Measurements from ENCODE around the gene RELB. TPM values are rescaled to one million over a fixed set of nuclear protein-coding genes. Genes with fewer than 3 reads are reported as not detected.

The RELB gene
- polyA plus RNA-seq, 5 donors = 3.4 to 6.9 (median 4.7) TPM

DNA sequence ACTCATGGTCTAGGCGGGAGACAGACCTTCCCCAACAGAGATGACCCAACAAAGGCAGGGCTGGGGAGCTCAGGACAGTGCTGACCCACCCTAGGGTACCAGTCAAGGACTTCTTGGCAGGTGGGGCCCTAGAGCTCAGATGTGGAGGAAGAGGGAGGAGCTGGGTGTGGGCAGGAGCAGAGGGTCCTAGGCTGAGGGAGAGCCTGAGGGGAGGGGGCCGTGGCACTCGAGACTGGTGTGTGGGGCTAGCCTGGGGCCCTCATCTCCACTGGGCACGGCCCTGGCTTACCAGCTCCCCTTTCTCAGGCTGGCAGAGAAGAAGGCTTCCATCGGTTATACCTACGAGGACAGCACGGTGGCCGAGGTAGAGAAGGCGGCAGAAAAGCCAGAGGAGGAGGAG lies 56.2 kb downstream of the RELB start:
- no peak for DNase-seq

DNA sequence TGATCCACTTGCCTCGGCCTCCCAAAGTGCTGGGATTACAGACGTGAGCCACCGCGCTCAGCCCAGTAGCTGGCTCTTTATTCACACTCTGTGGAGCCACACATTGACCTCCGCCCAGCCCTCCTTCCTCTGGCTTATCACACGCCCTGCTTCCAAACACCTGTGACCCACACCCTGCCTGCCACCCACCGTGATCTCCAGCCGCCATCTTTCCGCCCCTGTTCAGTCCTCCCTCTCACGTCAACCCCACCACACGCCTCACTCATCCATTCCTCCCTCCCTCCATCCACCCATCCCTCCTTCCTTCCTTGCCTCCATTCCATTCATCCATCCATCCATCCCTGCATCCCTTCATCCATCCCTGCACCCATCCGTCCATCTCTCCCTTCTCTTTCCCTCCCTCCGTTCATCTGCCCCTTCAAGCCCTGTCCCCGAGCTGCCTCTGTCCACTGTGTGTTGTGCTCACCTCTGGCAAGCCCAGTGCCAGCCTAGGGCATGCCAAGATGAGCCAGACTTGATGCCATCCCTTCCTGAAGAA lies 57.4 kb downstream of the RELB start:
- no peak for DNase-seq

DNA sequence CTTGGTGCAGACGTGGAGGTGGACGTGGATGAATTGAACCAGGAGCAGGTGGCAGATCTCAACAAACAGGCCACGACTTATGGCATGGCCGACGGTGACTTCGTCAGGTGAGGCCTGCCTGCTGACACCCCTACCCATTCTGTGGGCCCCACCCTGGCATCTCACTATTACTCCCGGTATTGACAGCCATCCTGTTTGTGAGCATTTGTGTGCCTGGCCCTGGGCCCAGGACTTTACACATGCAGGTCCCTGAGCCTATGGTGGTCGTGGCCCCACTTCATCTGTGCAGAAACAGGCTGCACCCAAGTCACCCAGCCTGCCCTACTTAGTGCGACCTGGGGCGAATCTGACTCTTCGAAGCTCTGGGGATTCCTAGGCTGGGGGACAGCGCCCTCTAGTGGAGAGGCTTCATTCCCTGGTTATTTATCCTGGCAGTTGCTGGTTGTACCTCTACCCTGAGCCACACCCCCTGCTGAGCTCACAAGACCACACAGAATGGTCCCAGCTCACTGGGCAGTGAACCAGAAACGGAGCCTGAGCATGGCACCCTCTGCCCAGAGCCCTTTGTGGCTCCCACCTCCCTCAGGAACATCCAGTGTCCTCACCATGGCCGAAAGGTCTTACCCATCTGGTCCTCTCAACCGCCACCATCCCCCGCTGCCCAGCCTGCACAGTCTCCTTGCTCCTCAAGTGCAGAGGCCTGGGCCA lies 58.1 kb downstream of the RELB start:
- DNase-seq = peak in 1 of 2 donors; percentile 47

DNA sequence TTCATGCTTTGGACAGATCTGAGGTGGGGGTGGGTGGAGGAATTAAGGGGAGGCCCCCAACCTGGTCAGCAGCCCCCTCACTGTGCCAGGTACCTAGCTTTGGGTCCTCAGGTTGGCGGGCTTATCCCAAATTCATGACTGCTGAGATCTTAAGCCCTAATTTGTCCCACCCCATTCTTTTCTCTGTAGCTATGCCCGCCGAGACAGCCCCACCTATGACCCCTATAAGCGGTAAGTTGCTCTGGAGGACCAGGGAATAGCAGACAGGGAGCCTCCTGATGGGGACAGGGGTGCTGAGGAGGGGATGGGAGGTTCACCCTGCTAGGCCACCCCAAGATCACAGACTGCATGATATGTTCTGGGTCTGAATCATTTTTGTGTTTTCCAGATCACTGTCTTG lies 60.7 kb downstream of the RELB start:
- DNase-seq = no peak

DNA sequence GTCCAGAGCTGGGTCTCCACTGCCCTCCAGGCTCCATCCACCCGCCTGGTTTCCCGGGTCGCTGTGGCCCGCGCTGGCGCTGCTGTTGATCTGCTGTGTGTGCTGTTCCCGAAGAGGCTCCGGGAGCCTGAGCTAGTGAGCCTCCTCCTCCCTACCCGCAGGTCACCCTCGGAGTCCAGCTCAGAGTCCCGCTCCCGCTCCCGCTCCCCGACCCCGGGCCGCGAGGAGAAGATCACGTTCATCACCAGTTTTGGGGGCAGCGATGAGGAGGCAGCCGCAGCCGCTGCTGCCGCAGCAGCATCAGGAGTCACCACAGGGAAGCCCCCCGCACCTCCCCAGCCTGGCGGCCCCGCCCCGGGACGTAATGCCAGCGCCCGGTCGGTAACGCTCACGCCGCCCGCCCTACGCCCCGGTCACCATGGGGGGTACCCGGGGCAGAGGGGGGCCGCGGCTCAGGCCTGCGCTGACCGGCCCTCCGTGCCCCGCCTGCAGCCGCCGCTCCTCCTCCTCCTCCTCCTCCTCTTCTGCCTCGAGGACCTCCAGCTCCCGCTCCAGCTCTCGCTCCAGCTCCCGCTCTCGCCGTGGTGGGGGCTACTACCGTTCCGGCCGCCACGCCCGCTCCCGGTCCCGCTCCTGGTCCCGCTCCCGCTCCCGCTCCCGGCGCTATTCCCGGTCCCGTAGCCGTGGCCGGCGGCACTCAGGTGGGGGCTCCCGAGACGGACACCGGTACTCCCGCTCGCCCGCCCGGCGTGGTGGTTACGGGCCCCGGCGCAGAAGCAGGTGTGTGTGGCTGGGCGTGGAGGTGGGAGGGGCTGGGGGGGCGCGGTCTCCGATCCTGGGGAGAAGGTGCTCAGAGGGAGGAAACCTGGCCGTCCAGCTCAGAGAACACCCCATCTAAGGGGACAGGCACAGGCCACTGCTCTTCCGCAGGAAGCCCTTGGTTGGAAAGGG lies 62.9 kb downstream of the RELB start:
- no peak for DNase-seq

DNA sequence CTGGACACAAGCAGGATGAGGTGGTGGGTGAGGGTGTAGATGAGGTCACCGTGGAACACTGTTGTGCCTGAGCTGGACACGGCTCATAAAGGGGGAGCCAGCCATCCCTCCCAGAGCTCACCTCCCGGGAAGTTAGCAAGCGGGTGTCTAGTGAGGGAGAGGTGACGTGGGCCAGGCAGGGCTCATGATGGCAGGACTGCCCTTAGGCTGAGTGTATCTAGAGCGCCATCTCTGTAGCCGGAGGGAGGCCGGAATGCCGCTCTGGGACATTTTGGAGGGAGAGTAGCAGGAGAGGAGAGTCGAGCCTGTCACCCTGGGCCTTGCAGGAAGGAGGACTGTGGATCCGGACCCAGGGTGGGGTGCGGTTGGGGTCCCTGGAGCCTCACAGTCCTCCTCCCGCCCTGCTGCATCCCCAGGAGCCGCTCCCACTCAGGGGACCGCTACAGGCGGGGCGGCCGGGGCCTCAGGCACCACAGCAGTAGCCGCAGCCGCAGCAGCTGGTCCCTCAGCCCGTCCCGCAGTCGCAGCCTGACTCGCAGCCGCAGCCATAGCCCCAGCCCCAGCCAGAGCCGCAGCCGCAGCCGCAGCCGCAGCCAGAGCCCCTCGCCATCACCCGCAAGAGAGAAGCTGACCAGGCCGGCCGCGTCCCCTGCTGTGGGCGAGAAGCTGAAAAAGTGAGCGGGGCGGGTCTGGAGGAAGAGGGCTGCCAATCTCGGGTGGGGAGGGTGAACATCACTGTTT lies 65.8 kb downstream of the RELB start:
- DNase-seq = no peak

DNA sequence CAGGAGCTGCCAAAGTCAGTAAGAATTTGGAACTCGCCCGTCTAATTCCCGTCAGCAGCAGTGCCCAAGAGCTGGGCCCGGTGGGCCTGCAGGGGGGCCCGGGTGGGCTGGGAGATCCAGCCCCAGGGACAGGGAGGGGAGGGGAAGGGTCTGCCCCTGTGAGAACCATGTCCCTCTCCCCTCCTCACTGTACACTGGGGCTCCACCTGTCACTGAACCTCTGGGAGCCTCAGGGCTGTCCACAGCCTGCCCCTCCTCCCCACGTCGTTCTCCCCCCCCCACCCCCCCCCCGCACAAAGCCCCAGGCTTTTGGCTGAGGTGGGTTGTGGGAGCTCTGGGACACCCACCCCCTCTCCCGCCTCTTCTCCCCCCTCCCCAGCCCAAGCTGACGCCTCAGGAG lies 66.8 kb downstream of the RELB start:
- no peak for DNase-seq

DNA sequence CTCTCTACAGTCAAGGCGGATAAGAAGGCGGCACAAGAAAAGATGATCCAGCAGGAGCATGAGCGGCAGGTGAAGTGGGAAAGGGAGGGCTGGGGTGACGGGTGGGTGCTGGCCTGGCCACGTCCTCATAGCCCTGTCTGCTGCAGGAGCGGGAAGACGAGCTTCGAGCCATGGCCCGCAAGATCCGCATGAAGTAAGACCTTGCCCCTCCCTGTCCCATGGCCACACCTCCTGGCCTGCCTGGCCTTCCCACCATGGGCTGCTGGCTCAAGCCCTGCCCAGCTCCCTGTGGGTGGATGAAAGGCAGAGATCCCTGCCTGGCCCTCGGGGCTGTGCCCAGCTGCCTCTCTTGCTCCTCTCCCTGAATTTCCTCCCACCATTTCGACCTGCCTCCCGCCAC lies 67.8 kb downstream of the RELB start:
- no peak for DNase-seq

DNA sequence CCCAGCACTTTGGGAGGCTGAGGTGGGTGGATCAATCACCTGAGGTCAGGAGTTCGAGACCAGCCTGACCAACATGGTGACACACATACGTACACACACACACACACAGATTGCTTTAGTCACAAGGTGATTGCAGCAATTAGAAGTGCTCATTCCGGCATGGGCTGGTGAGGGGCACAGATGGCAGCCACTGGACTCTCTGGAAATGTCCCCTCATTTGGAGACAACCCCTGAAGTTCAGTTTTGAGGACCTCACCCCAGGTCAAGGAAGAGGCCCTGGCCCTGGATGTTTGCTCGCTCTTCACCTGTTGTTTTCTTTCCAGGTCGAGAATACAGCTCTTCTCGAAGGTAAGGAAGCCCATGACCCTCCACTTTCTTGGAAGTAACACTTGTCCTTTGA lies 69.0 kb downstream of the RELB start:
- no peak for DNase-seq

DNA sequence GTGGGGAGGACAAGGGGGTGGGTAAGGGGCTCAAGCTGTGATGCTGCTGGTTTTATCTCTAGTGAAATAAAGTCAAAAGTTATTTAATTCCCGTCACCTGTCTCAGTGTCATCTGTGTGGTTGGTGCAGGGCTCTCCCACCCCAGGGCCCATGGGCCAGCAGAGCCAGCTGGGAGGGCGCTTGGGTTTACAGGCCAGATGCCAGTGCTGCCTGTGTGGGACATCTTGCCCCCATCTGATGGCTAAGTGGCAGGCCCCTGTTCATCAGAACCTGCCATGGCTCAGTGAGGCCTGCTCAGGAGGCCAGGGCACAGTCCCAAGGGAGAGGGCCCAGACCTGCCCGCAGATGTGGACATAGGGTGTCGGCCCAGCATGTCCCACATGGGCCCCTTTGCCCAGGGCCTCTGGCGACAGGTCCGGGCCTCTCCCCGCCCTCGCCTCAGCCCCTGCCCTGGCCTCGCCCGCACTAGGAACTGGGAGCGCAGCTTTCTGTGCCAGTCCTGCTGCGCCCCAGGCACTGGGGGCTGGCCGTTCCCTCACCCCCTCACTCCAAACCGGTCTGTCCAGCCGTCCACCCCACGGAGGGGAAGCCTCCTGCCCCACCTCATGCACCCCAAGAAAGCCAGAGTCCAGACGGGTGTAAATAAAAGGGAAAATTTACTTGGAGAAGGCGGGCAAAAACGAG lies 69.7 kb downstream of the RELB start:
- DNase-seq = no peak

DNA sequence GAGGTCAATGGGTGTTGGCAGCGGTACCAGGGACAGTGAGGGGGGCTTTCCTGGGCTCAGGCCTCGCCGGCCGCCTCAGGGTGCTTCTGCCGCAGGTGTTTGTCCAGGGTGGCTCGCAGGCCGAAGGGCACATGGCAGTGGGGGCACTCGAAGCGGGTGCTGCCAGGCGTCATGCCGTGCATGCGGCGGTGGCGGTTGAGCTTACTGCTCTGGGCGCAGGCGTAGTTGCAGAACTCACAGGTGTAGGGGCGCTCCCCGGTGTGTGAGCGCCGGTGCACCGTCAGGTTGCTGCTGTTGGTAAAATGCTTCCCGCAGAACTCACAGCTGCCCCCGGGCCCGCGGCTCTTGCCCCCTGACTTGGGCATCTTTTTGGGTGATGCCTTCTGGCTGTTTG lies 70.3 kb downstream of the RELB start:
- no peak for DNase-seq

DNA sequence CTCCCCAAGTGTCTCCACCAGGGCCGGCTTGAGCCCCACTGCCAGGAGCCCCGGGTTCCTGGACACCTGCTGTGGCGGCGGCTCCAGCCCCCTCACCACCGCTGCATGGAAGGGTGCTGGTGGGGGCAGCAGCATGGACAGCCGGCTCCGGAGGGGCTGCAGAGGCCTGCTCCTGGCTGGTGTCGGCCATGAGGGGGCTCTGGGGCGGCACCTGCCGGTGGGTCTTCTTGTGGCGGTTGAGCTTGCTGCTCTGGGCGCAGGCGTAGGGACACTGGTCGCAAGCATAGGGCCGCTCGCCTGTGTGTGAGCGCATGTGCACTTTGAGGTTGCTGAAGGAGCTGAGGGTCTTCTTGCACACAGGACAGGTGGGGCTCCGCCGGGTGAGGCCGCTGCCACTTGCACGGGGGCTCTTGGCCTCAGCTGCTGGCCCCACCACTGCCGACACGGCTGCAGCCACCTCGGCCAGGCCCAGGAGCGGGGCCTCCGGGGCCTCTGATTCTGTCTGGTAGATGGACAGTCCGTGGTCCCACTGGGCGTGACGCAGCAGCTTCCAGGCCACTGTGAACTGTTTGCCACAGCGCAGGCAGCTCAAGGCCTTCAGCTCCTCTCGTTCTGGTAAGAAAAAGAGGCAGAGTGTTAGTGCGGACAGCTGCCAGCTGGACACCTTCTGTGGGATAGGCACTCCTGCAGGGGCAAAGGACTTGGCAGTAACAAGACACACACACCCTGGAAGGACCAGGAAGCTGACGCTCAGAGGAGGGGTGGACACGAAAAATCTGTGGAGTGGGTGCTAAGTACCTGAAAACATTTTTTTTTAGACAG lies 70.9 kb downstream of the RELB start:
- DNase-seq = no peak

DNA sequence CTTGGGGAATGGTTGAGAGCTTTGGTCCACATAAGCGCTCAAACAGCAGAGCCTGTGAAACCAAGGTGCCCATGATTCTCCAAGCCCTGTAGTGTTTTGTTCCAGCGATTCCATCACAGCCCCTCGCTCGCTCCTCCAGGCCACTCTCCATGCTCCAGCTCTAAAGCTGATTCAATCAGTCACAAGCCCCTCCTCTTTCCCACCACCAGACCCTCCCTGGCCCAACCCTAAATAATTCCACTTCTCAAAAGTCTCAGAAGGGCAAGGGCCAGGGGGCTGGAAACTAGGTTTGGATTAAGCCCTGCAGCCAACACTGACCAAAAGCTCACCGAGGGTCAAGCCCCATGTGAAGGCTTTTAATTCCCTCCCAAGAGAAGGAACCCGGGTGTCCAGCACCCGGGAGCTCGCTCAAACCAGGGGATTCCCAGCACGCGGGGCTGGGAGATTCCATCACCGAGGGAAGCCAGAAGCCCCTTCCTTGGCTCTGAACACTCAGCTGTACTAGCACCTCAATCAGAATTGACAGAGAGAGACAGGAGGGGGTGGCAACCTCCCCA lies 73.6 kb downstream of the RELB start:
- no peak for DNase-seq

DNA sequence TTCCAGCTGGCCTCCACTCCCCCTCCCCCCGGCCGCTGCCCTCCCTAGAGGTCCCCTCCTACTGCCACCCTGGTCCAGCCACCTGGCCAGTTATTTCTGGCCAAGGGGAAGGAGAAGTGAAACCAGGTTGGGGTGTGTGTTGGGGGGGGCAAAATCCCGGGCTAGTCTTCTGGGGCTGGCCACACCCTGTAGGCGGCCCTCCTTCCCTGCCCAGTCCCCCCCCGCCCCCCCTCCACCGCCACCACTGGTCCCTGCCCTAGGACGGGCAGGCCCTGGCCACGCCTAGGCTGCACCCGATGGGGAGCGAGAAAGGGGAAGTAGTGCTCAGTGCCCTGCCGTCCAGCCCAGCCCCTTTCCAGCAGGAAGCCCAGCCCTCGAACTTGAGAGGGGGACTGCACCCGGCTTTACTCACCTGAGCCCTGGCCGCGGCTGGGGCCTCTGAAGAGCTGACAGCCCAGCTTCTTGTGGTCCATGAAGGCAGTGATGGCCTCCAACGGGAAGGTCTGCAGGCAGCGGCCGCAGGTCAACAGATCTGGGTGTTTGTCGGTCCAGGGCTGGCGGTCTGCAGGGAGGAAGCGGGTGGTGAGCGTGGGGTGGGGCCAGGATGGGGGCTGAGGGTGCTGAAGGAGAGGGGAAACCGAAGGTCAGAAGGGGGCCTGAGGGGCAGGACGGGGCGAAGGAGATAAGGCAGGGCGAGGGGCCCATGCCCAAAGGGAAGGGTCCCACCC lies 74.2 kb downstream of the RELB start:
- peak in 1 of 2 donors; percentile 29 for DNase-seq

DNA sequence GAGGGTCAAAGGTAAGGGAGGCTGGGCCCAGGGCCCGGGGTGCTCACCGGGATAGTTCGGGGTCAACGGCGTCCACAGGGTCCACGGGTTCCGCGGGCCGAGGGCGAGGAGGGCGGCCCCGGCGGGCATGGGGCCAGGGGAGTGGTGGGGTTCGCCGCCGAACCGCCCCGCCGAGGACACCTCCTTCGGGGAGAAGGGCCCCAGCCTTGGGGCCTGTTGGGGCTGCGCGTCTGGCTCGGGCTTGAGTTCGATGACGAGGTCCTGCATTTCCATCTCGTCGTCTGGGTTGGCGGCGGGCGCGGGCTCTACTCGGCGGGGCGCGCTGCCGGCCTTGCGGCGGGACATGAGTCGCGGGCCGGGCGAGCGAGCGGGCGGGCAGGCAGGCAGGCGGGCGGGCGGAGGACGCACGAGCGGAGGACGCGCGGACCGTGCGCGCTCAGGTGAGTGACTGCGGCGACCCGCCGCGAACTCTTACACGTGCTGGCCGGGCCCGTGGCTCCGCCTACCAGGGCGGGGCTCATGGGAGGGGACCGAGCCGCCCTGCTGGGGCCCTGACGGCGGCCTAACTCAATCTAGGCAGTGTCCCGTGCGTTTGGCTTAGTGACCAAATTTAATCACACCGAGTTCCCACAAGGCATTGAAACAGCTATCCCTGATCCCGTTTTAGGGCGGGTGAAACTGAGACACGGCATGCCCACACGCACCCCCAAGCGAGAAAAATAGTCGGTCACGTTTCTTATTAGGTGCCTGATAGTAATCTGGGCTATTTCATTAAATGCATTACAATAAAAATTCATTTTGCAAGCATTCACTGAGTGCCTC lies 75.0 kb downstream of the RELB start, which contains the start of gene ZNF296:
TSS of gene ZNF296 (minus strand) at position 450 of the 822 bp plus-strand sequence. CDS start at position 345, 105 bp downstream.
- DNase-seq = peak in 1 of 2 donors; percentile 32

DNA sequence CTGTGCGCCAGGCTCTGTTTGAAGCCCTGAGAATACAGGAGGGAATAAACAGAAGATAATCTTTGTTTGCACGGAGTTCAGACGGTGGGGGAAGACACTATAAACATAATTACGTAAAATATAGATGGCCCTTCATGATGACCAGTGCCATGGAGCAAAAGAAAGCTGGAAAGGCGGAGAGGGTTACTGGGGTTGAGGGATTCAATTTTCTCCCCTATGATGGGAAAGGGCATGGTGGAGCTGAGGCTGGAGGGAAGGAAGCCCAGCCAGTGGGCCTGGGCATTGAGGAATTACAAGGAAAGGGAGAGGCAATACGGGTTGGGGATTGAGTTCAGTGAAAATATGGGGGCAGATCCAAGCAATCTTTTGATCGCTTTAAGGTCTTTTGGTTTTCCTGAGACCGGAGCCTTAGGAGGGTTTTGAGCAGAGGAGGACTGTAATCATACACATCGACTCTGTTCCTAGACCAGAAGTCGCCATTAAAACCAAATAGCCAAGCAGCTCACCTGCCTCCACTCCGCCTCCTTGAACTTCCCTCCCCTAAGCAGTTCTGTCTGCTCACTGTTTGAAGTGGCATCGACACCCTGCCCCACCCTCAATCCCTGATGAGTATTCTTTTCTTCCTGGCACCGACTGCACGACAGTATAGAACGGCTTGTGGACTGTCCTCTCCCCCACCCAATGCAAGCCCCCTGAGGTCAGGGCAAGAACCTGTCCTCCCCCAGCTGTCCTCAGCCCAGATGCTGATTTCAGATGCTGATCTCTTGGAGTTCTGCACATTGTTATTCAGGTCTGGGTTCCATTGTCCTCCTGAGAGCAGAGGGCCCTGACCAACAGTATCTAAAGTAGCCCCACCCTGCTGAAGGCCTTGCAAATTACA lies 75.8 kb downstream of the RELB start:
- DNase-seq = no peak

DNA sequence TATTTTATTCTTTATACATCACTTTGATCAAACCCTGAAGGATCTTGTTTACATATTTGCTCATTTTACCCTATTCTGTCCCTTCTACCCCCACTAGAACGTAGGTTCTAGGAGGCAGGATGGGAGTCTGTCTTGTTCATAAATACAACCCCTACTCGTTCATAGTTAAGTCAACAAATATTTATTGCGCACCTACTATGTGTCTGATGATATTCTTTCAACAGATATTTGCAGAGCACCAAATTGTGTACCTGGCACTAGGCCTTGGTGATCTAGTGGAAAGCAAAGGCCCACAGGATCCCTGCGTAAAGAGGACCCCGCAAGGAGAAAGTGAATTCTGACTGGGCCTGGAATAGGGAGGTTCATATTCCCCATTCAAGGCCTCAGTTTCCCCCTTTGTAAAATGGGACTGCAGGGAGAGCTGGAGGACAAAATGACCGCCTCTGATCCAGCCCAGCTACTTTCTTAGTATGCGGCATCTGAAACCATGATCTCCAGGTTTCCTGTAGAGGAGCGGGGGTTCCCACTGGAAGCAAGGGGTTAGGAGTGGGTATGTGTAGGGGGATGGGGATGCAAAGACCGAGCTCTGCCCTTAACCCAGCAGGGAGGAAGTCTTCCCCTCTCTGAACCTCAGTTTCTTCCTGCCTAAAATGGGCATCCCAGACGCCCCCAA lies 77.3 kb downstream of the RELB start:
- no peak for DNase-seq

Measured in right lung (tissue), 5 donors.